ENCODE data around the gene EBF3.

The EBF3 gene

GRCh38 chr10:129909080-129909479, 55.0 kb downstream of the EBF3 start:
- H3K9me3 ChIP-seq (ENCODE audit: severe bottlenecking), result no peaks in the 10 kb centered on the region
- DNase-seq (ENCODE audit: low spot score), result no peak
- H3K27ac ChIP-seq (ENCODE audit: poor library complexity, severe bottlenecking), result no peak overlapping the region
- no peak for ATAC-seq (ENCODE audit: low read depth)
- no peaks in the 10 kb centered on the region for H3K27me3 ChIP-seq (ENCODE audit: insufficient read depth, poor library complexity, severe bottlenecking)
- H3K4me1 ChIP-seq (ENCODE audit: insufficient read depth, poor library complexity, severe bottlenecking), result no peaks in the 10 kb centered on the region
- TF ChIP-seq CTCF (IDR thresholded peaks at IDR 0.05; ENCODE audit: poor library complexity, severe bottlenecking), result no peak
- no peak overlapping the region for H3K4me3 ChIP-seq (ENCODE audit: severe bottlenecking)
- no peaks in the 10 kb centered on the region for H3K36me3 ChIP-seq (ENCODE audit: low read depth)

- DNase-seq (ENCODE audit: low spot score) (no peak), ATAC-seq (ENCODE audit: low read depth) (no peak)
- H3K9me3 ChIP-seq (ENCODE audit: severe bottlenecking), result no peaks in the 10 kb centered on the region
Measured at GRCh38 chr10:129908406-129908805, 55.7 kb downstream of the EBF3 start.

GRCh38 chr10:129905553-129905952, 58.5 kb downstream of the EBF3 start:
- Histone ChIP-seq H3K27me3 (ENCODE audit: insufficient read depth, poor library complexity, severe bottlenecking) (no peaks in the 10 kb centered on the region), H3K4me1 (ENCODE audit: insufficient read depth, poor library complexity, severe bottlenecking) (no peaks in the 10 kb centered on the region), H3K36me3 (ENCODE audit: low read depth) (no peaks in the 10 kb centered on the region), H3K27ac (ENCODE audit: poor library complexity, severe bottlenecking) (no peak overlapping the region), H3K4me3 (ENCODE audit: severe bottlenecking) (no peak overlapping the region), H3K9me3 (ENCODE audit: severe bottlenecking) (no peaks in the 10 kb centered on the region)
- TF ChIP-seq CTCF (IDR thresholded peaks at IDR 0.05; ENCODE audit: poor library complexity, severe bottlenecking), result no peak
- ATAC-seq (ENCODE audit: low read depth), result no peak
- DNase-seq (ENCODE audit: low spot score), result no peak

More at GRCh38 chr10:129908406-129908805, 55.7 kb downstream of the EBF3 start:
- no peaks in the 10 kb centered on the region for H3K27me3 ChIP-seq (ENCODE audit: insufficient read depth, poor library complexity, severe bottlenecking)
- no peak for TF ChIP-seq CTCF (IDR thresholded peaks at IDR 0.05; ENCODE audit: poor library complexity, severe bottlenecking)
- no peaks in the 10 kb centered on the region for H3K36me3 ChIP-seq (ENCODE audit: low read depth)
- no peak overlapping the region for H3K27ac ChIP-seq (ENCODE audit: poor library complexity, severe bottlenecking)
- H3K4me1 ChIP-seq (ENCODE audit: insufficient read depth, poor library complexity, severe bottlenecking), result no peaks in the 10 kb centered on the region
- H3K4me3 ChIP-seq (ENCODE audit: severe bottlenecking), result no peak overlapping the region

- Histone ChIP-seq H3K4me1 (ENCODE audit: insufficient read depth, poor library complexity, severe bottlenecking) (no peaks in the 10 kb centered on the region), H3K36me3 (ENCODE audit: low read depth) (no peaks in the 10 kb centered on the region), H3K4me3 (ENCODE audit: severe bottlenecking) (no peak overlapping the region), H3K27ac (ENCODE audit: poor library complexity, severe bottlenecking) (no peak overlapping the region), H3K9me3 (ENCODE audit: severe bottlenecking) (no peaks in the 10 kb centered on the region), H3K27me3 (ENCODE audit: insufficient read depth, poor library complexity, severe bottlenecking) (peaks cover 3% of the 10 kb centered on the region)
- DNase-seq (ENCODE audit: low spot score) (no peak), ATAC-seq (ENCODE audit: low read depth) (no peak)
- TF ChIP-seq CTCF (IDR thresholded peaks at IDR 0.05; ENCODE audit: poor library complexity, severe bottlenecking), result no peak
Measured at GRCh38 chr10:129904323-129904722, 59.8 kb downstream of the EBF3 start.

GRCh38 chr10:129901389-129902006, 62.6 kb downstream of the EBF3 start:
- ATAC-seq (ENCODE audit: low read depth) (no peak), DNase-seq (ENCODE audit: low spot score) (no peak)
- Histone ChIP-seq H3K4me1 (ENCODE audit: insufficient read depth, poor library complexity, severe bottlenecking) (no peaks in the 10 kb centered on the region), H3K27me3 (ENCODE audit: insufficient read depth, poor library complexity, severe bottlenecking) (peaks cover 3% of the 10 kb centered on the region), H3K4me3 (ENCODE audit: severe bottlenecking) (no peak overlapping the region), H3K36me3 (ENCODE audit: low read depth) (no peaks in the 10 kb centered on the region), H3K9me3 (ENCODE audit: severe bottlenecking) (no peaks in the 10 kb centered on the region), H3K27ac (ENCODE audit: poor library complexity, severe bottlenecking) (no peak overlapping the region)
- no peak for TF ChIP-seq CTCF (IDR thresholded peaks at IDR 0.05; ENCODE audit: poor library complexity, severe bottlenecking)

Measured in RWPE2 (cell line).